GM21447 (cell line): ENCODE measurements around the gene AACS.

Source experiments
- ATAC-seq: cut with Tn5 transposase; IDR thresholded peaks from one replicate; pipeline ENCODE4 v1.9.1; 2021; ENCODE audit not compliant: unreplicated experiment

Gene AACS

DNA sequence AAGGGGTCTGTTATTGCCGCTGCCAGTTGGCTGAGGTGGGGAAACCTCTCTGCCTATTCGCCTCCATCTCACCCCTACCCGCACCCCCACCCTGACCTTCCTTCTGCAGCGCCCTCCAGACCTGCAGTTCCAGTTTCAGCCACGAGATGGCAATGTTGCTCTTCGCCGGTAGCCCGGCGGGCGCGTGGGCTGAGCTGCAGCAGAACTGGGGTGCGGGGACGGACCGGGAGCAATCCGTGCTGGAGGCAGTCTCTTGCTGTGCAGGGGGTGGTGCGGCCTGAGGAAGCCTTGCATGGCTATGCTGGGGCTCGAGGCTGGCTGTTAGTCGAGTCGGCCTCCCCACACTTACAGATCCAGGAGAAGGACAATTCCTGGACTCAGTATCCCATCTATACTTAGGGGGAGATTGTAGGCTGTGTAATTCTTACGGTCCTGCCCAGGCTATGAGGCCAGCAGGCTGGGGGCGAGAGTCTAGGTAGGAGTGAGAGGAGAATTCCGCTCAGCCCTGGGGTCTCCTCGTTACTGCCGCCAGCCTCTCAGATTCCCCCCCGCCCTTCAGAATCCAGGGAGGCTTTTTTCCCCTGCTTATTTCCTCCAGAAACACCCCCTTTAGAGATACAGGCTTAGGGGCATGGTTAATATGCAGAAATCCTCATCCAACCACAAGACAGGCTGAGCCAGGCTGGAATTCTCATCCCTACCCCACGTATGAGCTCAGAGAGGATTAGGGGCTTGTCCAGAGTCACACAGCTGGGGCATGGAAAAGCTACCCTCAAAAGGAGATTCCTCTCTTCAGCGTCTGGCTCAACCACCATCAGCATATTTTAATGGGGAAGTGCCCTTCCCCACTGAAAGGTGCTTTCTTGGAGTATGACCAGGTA is 118.2 kb downstream of the AACS start:
- peak; percentile 83 for ATAC-seq

DNA sequence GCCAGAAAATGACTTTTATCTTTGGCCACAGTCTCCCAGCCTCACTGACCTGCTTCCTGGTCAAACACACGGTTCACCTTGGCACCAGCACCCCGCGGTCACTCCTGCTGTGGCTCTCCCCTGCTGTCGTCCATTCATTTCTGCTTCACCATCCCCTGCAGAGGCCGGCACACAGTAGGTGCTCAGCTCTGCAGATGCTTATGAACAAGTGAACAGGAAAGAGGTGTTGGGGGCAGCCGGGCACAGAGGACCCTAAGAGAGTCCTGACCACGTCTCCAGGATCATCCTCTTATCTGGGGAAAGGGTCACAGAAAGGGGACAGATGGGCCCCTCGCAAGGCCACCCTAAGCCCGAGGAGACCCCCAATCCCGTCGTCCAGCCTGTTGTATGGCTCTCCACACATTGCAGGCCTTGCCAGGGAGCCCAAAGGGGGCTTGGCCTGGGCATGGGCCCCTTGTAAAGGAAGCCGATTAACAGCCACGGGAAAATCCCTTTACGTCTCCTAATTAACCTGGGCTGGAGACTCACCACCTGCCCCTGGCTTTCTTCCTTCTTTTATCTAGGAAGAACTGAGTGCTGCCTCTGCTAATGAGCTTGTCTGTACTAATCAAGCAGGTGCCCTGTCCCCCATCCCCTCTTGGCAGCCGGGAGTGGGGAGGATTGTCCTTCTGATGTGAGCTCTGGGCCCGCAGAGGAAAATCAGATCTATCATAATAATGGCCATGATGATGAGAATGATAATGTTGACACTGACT is 119.2 kb downstream of the AACS start:
- ATAC-seq: no peak

DNA sequence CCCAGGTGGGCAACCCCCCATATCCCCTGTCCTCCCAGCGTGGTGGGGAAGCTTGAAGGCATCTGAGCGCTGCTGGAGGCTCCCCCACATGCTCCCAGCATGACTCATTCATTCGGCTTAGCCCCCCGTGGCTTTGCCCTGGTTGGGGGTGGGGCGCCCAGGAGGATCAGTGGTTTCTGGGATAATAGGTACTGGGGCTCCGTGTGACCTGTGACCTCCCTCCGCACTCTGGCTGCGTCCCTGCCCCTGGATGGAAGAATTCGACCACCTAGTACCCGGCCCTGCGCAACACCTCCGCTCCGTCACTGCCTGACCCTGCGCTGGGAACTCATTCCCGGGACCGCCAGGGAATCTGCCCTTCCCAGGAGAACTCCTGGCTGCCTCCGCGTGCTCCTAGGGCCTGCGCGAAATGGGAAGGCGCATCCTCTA is 120.1 kb downstream of the AACS start:
- no peak for ATAC-seq

DNA sequence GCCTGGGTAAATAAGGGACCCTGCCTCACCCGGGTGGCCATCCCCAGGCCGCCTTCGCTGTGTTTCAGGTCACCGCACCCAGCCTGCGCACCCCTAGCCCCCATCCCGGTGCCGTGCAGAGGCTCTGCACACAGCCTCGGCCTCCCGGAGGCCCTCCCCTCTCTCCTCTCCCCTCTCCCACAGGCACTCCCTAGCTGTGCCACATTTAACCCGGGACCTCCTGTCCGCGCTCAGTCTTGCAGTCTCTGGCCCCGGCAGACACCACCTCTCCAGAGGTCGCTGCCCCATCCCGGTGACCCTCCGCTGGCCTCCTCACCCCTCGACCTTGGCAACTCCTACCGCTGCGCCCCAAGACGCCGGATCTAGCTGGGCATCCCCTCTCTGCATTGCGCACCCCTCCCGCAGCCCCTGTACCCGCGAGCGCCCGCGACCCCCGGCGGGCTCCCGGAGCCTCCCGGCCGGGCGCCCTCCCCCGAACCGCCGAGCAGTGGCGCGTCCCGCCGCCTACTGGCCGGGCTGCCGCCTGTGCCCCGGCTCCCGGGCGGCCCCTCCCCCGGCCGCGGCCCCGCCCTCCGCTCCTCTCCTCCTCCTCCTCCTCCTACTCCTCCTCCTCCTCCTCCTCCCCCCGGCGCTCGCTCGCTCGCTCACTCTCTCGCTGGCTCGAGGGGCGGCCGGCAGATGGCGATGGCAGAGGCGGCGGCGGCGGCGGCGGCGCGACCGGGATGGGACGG is 120.7 kb downstream of the AACS start, which contains the start of gene TMEM132B:
TMEM132B (plus strand) TSS at position 647 of the 731 bp plus-strand sequence.
- no peak for ATAC-seq

DNA sequence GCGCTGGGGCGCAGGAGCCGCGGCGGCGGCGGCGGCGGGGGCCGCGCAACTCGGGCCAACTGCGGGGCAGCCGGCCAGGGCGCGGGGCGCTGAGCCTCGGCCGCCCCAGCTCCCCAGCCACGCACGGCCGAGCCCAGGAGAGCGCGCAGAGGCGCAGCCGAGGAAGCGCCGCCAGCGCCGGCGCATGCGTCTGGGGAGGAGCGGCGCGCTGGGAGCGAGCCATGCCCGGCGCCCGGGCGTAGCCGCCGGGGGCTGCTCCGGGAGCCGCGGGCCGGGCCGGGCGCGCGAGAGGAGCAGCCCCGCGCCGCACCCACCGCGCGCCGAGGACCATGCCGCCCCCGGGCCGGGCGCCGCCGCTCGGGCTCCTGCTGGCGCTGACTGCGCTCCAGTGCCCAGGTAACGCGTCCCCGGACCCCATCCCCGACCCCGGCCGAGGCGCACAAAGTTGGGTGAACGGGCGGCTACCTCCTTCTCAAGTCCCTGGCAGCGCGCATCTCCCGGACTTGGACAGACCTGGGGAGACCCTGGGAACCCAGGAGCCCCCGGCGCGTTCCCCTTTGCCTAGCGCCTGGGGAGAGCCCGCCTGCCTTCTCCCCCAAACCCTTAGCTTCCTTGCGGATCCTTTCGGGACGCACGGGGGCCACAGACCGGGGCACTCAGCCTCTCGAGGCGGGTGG is 121.4 kb downstream of the AACS start:
- no peak for ATAC-seq

DNA sequence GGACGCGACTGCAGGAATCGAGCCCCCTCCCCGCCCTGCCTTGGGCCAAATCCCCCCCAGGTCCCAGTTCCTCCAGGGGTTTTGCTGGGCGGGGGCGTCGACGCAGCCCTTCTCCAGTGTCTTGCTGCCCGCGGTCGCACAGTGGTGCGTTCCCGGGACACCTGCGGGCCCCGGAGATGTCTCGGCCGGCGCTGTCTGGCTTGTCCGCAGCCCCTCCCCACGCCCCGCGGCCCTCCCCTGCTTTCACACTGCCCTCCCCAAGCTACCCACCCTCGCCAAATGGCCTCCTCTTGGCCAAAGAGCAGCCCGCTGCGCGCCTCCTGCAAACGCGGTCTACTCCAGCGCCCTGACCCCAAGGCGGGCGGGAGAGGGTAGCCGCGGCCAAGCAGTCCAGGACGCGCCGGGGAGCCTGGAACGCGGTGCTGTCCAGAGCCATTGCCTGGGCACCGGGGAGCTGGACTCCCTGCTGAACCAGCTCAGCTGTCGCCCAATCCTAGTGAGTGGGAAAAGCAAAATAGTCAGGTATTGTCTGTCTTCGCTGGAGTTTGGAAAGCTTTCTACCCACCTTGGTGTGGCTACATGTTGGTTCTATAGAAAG is 122.0 kb downstream of the AACS start:
- ATAC-seq: no peak

DNA sequence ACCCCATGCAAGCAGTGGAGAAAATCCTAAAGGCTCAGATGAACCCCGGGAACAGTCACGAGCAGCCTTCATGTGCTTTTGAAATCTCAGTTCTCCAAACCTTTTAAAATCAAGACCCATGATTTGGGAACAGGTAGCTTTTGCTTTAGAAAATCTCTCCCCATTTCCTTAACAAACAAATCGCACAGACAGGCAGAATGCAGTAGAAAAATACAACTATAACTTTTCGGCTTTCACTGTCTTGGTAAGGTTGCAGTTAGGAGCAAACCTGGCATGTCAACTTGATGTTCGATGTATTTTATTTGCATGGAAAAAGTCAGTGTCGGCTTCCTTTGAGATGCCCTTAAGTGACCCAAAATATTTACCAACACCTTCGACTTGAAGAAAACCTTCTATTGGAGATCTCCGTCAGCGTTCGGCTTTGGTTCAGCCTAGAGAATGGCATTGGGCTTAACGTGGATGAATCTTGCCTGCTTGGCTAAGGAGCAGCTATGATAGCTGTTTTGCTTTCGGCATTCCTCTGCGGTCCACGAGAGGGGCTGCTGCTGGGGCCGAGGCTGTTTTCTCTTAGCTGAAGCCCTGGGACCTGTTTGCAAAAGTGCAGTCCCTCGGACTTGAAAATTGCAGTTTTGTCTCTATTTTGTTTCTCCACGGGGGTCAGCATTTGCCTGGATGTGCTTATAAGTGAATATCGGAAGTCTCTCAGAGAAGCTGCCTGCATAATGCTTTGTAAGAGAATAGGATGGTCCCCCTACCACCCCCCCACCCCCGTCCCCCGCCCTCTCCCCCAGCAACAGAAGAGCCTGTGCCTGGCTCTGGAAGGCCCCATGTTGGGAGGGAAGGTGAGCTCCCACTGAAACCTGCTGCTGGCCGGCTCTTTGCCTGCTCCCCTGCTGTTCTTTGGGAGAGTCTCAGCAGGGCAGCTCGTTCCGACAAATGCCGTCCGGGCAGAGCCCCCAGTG is 122.8 kb downstream of the AACS start:
- ATAC-seq: no peak

DNA sequence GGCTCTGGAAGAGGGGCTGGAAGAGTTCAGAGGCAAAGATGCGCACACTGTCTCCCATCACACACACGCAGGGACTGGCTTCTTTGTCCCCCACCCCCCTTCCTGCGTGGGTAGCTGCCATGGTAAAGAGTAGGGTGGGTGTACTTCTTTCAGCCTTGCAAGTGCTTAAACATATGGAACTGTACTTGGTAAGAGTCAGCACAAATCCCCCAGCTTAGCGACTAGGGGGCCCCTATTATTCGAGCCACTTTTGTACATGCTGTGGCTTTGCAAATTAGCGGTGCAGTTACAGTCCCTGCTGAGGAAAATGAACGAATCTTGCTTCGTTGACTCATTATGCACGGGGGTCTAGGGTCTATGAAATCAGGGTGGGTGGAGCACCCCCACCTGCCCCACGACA is 123.8 kb downstream of the AACS start:
- no peak for ATAC-seq

DNA sequence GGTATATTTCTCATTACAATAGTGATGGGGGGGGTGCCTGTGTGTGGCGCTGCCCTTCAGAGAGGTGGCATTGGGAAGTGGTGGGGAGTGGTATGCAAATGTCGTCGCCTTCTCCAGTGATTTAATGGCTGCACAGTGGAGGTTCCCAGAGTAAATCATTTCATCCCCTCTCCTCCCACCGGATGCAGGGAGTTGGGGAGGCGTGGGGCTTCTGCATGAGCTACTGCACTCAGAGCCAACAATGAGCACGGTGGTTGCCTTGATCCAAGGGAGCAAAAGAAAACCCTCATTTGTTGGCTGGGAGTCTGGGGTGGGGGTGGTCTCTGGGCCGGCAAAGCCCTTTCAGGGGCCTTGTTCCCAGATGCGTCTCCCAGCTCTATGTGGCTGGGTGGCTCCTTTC is 124.3 kb downstream of the AACS start:
- ATAC-seq: no peak

DNA sequence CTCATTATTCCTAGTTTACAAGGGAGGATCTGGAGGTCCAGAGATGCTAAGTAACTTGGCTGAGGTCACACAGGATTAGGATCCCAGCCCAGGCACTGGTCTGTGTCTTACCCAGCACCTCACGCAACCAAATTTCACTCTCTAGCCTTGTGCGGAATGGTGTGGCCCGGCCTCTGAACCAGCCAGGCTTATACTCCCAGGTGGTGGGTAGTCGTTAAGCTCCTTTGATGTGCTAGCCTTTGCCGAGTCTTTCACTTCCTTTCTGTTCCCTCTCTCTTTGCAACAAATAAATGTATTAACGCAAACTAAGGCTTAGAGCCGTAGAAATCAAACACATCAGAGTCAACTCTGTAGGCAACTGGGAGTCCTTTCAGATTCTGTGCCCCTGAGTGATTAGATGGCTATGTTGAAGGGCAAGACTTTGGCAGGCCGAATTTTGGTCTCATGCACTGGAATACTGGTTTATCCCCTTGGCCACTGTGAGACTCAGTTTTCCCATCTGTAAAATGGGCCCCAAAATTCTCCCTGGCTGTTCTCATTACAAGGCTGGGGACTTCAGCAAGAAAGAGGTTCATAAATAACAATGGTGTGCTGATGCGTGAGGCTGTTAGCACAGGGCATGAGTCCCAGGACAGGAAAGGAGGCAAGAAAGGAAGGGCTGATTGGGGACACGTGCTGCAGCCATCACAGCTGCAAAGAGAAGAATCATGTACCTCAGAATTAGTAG is 126.3 kb downstream of the AACS start:
- no peak for ATAC-seq

DNA sequence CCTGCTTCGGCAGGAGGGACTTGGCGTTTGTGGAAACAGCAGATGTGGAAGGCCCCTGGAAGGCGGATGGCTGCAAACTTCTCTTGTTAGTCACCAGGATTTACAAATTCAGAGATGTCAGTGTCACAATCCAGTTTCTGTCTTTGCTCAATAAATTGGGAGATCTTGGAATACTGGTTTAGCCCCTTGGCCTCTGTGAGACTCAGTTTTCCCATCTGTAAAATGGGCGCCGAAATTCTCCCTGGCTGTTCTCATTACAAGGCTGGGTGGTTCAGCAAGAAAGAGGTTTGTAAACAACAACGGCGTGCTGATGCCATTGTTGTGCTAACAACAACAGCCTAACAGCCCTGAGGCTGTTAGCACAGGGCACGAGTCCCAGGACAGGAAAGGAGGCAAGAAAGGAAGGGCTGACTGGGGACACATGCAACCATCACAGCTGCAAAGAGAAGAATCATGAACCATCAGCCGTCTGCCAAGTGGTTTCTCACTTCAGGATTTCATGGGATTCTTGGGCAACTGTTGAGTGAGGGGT is 127.5 kb downstream of the AACS start:
- ATAC-seq: no peak
